A673 (cell line): ENCODE data around the gene DIP2C. TPM values are rescaled to one million over a fixed set of nuclear protein-coding genes. Genes with fewer than 3 reads are reported as not detected.
"Not testable (repeated sequence)": the region's sequence is repeated elsewhere in the genome, so short reads cannot be mapped to it uniquely, and the experiment has no call there.

Experiments used
- BruUV-seq: library from RNA; stranded (reverse); fragments of 400-500 nt; replicated peaks from 2 replicates; lab custom pipeline; 2021; lab: Mats Ljungman, UMichigan
- CTCF ChIA-PET: fragments of 300-600 bp; sonication (Branson Sonifier 250); formaldehyde crosslinking; loops from one replicate; lab custom pipeline; 2022; ENCODE audit warnings: antibody characterized with exemption; lab: Charles Lee
- POLR2A ChIA-PET: fragments of 300-600 bp; sonication (Branson Sonifier 250); formaldehyde crosslinking; loops from one replicate; lab custom pipeline; 2022; ENCODE audit warnings: antibody characterized with exemption; ENCODE audit not compliant: low non-redundant PET; lab: Charles Lee
- DNase-seq: peaks from one replicate; pipeline ENCODE4 v3.0.0-alpha.2; 2015; ENCODE audit warnings: low spot score
- H3K27ac ChIP-seq: fragments of 200-600 bp; sonication (generic); 2 replicates; pipeline ENCODE4 v1.5.1; 2016; ENCODE audit warnings: mixed run types, low read depth, mild to moderate bottlenecking, mixed read lengths, antibody characterized with exemption, low read length; ENCODE audit not compliant: poor library complexity, severe bottlenecking
- H3K27me3 ChIP-seq: fragments of 200-600 bp; sonication (generic); replicated peaks from 2 replicates; pipeline ENCODE4 v1.6.1; 2017; ENCODE audit warnings: mixed run types, low read depth, mild to moderate bottlenecking, mixed read lengths, antibody characterized with exemption, low read length; ENCODE audit not compliant: insufficient read depth, poor library complexity
- H3K36me3 ChIP-seq: fragments of 200-600 bp; sonication (generic); 2 replicates; pipeline ENCODE4 v1.6.1; 2016; ENCODE audit warnings: mixed run types, mild to moderate bottlenecking, mixed read lengths, antibody characterized with exemption, low read length; ENCODE audit not compliant: insufficient read depth, poor library complexity, severe bottlenecking
- H3K4me1 ChIP-seq: fragments of 200-600 bp; sonication (generic); 2 replicates; pipeline ENCODE4 v1.6.1; 2017; ENCODE audit warnings: mixed run types, mild to moderate bottlenecking, mixed read lengths, antibody characterized with exemption, low read length; ENCODE audit not compliant: insufficient read depth, poor library complexity, severe bottlenecking
- H3K4me3 ChIP-seq: fragments of 200-600 bp; sonication (generic); 2 replicates; pipeline ENCODE4 v1.5.1; 2016; ENCODE audit warnings: low read depth, mixed run types, mild to moderate bottlenecking, mixed read lengths, low read length; ENCODE audit not compliant: poor library complexity, severe bottlenecking
- H3K9me3 ChIP-seq: fragments of 200-600 bp; sonication (generic); 2 replicates; pipeline ENCODE4 v1.6.1; 2016; ENCODE audit warnings: mixed run types, low read depth, mild to moderate bottlenecking, mixed read lengths, antibody characterized with exemption, low read length; ENCODE audit not compliant: poor library complexity, severe bottlenecking
- EZH2 ChIP-seq: fragments of 200-600 bp; sonication (generic); IDR thresholded peaks from 2 replicates; pipeline ENCODE4 v1.6.1; 2017; ENCODE audit warnings: borderline replicate concordance, low read depth, mild to moderate bottlenecking, mixed read lengths, antibody characterized with exemption, low read length; ENCODE audit not compliant: poor library complexity, severe bottlenecking
- intact Hi-C: fragments of 100-400 bp; cut with micrococcal nuclease; formaldehyde crosslinking; loops from one replicate; pipeline ENCODE4 v1.10.0; 2022; ENCODE audit not compliant: unreplicated experiment
- total RNA-seq: library from RNA; stranded (reverse); gene quantifications from 2 replicates; pipeline ENCODE4 v1.2.3, GENCODE V29; 2021
- TF ChIP-seq, protein P1 (sequence below): fragments of 300-800, 200-600 bp; sonication (generic); conservative IDR thresholded peaks from 2 replicates; pipeline ENCODE4 v1.5.1; 2017; ENCODE audit warnings: low read depth, mild to moderate bottlenecking, antibody characterized with exemption, low read length, moderate library complexity, mixed read lengths

The DIP2C gene
- total RNA-seq, 1 experiment from 2014 or later: 13.2 TPM

DNA sequence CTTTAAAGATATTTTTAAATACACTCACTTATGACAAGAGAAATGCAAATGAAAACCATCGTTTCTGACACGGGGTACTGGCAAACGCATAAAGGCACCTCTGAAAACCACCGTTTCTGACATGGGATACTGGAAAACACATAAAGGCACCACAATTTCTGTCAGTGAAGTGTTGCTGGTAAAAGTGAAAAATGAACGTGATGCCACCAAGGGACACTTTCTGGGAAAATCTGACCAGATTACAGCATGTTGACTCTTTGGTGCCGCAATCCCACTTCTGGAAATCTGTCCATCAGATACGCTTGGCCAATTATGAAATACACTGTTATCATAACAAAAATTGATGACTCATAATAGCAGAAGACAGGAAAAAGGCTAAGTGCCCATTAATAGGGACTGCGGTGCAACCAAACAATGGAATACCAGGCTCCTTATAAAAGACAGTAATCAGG lies 422.5 kb downstream of the DIP2C start:
- no peak overlapping the region for H3K27ac ChIP-seq

DNA sequence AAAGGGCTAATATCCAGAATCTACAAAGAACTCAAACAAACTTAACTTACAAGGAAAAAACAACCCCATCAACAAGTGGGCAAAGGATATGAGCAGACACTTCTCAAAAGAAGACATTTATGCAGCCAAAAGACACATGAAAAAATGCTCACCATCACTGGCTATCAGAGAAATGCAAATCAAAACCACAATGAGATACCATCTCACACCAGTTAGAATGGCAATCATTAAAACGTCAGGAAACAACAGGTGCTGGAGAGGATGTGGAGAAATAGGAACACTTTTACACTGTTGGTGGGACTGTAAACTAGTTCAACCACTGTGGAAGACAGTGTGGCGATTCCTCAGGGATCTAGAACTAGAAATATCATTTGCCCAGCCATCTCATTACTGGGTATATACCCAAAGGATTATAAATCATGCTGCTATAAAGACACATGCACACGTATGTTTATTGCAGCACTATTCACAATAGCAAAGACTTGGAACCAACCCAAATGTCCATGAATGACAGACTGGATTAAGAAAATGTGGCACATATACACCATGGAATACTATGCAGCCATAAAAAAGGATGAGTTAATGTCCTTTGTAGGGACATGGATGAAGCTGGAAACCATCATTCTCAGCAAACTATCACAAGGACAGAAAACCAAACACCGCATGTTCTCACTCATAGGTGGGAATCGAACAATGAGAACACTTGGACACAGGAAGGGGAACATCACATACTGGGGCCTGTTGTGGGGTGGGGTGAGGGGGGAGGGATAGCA lies 423.5 kb downstream of the DIP2C start:
- CTCF ChIA-PET, BruUV-seq, intact Hi-C loops: not testable (repeated sequence)

More for the DNA sequence above, 422.5 kb downstream of the DIP2C start:
- DNase-seq: no peak
- TF ChIP-seq EZH2: no peak
- TF ChIP-seq, protein P1, sequence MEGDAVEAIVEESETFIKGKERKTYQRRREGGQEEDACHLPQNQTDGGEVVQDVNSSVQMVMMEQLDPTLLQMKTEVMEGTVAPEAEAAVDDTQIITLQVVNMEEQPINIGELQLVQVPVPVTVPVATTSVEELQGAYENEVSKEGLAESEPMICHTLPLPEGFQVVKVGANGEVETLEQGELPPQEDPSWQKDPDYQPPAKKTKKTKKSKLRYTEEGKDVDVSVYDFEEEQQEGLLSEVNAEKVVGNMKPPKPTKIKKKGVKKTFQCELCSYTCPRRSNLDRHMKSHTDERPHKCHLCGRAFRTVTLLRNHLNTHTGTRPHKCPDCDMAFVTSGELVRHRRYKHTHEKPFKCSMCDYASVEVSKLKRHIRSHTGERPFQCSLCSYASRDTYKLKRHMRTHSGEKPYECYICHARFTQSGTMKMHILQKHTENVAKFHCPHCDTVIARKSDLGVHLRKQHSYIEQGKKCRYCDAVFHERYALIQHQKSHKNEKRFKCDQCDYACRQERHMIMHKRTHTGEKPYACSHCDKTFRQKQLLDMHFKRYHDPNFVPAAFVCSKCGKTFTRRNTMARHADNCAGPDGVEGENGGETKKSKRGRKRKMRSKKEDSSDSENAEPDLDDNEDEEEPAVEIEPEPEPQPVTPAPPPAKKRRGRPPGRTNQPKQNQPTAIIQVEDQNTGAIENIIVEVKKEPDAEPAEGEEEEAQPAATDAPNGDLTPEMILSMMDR: no peak
- Histone ChIP-seq H3K4me1 (peaks cover 5% of the 10 kb centered on the region), H3K36me3 (no peaks in the 10 kb centered on the region), H3K9me3 (no peaks in the 10 kb centered on the region), H3K4me3 (no peak overlapping the region), H3K27me3 (no peaks in the 10 kb centered on the region)
- no TSS peak for BruUV-seq
- intact Hi-C loops: no loop called here
- ChIA-PET CTCF (no interaction called here), POLR2A (no interaction called here)

DNA sequence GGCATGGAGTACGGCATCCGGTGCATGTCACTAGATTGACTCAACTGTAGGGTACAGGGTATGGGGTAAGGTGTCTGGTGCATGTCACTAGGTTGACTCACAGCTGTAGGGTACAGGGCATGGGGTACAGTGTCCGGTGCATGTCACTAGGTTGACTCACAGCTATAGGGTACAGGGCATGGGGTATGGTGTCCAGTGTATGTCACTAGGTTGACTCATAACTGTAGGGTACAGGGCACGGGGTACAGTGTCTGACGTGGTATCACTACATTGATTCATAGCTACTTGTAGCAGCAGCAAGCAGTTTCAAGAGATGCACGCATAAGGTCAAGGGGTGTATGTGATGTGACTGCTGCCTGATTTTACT lies 424.4 kb downstream of the DIP2C start:
- CTCF ChIA-PET, H3K27me3 ChIP-seq, H3K4me1 ChIP-seq, BruUV-seq, H3K27ac ChIP-seq, POLR2A ChIA-PET, H3K9me3 ChIP-seq, H3K4me3 ChIP-seq, intact Hi-C loops, H3K36me3 ChIP-seq, DNase-seq: not testable (repeated sequence)

More for the DNA sequence above, 423.5 kb downstream of the DIP2C start:
- H3K4me3 ChIP-seq, H3K27me3 ChIP-seq, DNase-seq, POLR2A ChIA-PET, H3K9me3 ChIP-seq, H3K27ac ChIP-seq, H3K36me3 ChIP-seq, H3K4me1 ChIP-seq: not testable (repeated sequence)

DNA sequence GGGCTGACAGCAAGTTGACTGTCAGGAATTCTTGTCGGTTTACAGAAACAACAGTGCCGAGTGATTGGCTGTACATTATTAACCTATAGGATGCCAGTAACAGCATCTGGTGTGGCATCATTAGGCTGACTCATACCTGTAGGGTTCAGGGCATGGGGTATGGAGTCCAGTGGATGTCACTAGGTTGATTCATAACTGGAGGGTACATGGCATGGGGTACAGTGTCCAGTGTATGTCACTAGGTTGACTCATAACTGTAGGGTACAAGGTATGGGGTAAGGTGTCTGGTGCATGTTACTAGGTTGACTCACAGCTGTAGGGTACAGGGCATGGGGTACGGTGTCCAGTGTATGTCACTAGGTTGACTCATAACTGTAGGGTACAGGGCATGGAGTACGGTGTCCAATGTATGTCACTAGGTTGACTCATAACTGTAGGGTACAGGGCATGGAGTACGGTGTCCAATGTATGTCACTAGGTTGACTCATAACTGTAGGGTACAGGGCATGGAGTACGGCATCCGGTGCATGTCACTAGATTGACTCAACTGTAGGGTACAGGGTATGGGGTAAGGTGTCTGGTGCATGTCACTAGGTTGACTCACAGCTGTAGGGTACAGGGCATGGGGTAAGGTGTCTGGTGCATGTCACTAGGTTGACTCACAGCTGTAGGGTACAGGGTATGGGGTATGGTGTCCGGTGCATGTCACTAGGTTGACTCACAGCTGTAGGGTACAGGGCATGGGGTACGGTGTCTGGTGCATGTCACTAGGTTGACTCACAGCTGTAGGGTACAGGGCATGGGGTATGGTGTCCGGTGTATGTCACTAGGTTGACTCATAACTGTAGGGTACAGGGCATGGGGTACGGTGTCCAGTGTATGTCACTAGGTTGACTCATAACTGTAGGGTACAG lies 425.1 kb downstream of the DIP2C start:
- H3K4me3 ChIP-seq, H3K4me1 ChIP-seq, H3K27ac ChIP-seq, DNase-seq, POLR2A ChIA-PET, H3K36me3 ChIP-seq, intact Hi-C loops, BruUV-seq, H3K9me3 ChIP-seq, H3K27me3 ChIP-seq, CTCF ChIA-PET: not testable (repeated sequence)
